Smooth muscle cell of the brain vasculature (primary cell): ENCODE data around the gene BHLHE23.
"Not testable (repeated sequence)": the region's sequence is repeated elsewhere in the genome, so short reads cannot be mapped to it uniquely, and the experiment has no call there.

ENCODE experiments used
- DNase-seq: peaks from one replicate; pipeline ENCODE4 v3.0.0-alpha.2; 2012; ENCODE audit warnings: low read depth, low spot score

Gene BHLHE23

DNA sequence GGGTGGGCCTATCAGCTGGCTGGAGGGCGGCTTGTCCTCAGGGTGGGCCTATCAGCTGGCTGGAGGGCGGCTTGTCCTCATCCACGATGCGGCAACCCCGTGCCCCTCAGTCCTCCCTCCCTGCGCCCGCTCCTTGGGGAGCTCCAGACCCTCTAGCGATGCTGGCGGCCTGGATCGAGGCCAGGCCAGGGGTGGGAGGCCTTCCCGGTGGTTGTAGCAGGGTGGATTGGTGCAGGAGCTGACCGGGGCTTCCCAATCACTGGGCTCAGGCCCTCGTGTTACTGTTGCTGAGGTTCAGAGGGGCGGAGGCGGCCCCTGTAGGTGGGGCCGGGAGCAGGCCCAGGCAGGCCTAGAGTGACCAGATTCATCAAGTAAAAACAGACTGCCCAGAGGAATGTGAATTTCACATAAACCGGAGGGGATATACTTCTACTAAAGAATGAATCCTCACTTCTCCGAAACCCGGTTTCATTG, 45.4 kb downstream of the BHLHE23 start:
- no peak for DNase-seq

DNA sequence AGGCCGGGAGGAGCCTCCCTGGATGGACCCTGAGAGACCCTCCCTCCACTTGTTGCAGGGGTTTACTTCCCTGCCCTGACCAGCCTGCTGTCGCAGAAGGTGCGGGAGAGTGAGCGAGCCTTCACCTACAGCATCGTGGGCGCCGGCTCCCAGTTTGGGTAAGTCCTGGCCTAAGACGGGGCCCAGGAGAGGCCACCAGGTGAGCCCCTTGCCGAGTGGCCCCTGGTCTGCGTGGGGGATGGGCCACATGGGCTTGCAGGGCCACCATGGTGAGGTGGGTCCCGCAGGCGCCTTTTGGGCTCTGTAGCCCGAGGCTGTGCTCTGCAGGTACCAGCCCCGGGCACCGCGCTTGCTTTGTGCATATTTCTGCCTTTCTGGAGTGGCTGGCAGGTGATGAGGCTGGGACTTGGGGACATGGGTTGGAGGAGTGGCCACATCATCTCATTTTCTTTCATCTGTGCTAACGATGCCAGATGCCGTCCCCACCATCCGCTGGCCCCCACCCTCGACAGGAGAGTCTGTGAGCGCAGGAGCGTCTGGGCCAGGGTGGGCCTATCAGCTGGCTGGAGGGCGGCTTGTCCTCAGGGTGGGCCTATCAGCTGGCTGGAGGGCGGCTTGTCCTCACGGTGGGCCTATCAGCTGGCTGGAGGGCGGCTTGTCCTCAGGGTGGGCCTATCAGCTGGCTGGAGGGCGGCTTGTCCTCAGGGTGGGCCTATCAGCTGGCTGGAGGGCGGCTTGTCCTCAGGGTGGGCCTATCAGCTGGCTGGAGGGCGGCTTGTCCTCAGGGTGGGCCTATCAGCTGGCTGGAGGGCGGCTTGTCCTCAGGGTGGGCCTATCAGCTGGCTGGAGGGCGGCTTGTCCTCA, 46.1 kb downstream of the BHLHE23 start:
- not testable (repeated sequence) for DNase-seq

GRCh38 chr20:62959998-62960436, 46.7 kb downstream of the BHLHE23 start:
- no peak for DNase-seq

- no peak for DNase-seq
Measured at GRCh38 chr20:62959101-62959971, 47.4 kb downstream of the BHLHE23 start.

- DNase-seq: no peak
Measured at GRCh38 chr20:62958388-62959100, 48.2 kb downstream of the BHLHE23 start.

GRCh38 chr20:62957136-62958117, 49.3 kb downstream of the BHLHE23 start:
- DNase-seq: no peak

GRCh38 chr20:62956387-62957135, 50.2 kb downstream of the BHLHE23 start:
- DNase-seq: no peak
